Stimulated activated CD8-positive, alpha-beta memory T cell treated with anti-CD3 and anti-CD28 coated beads, Interleukin-4, amount 100 ng/mL, for 48 hours (primary cell): ENCODE measurements around the gene PSMB5.
A peak's percentile ranks its signal among the peaks of the same experiment; 100 is the strongest.

ENCODE experiments used
- DNase-seq: peaks from one replicate; pipeline ENCODE4 v3.0.0-alpha.2; 2020

Gene PSMB5

DNA sequence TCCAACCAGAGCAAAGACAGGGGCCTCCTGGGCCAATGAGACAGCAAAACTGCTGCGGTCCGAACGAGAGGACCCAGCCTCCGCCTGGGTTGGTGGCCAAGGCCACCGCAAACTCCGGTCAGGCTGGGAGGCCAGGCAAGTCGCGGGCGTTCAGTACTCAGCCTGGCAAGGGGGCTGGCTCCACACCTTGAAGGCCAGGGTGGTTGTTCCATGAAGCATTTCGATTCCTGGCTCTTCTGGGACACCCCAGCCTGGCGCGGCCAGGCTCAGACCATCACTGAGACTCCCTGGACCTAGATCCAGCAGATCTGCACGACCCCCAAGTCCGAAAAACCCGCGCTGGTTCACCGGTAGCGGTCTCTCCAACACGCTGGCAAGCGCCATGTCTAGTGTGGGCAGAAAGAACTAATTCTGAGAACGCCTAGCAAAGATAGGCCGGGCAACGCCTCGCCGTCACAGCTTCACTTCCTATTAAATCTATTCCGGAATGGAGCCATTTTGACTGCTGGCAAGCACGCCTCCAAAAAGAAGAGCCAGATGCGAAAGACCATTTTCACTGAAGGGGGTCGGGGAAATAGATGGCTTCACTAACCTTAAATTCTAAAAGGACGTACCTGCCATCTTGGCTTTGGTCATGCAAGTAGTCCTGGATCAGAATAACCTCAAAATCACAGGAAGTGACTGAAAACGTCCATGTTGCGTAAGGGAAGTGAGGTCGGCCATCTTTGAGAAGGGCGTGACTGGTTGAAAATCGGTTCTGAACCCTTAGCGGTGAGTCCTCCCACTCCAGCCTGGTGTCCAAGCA is at the start of gene PSMB5:
TSS of gene PSMB5 (minus strand) at position 403 of the 805 bp plus-strand sequence. CDS start at position 384, 19 bp downstream.
- peak; percentile 88 for DNase-seq

DNA sequence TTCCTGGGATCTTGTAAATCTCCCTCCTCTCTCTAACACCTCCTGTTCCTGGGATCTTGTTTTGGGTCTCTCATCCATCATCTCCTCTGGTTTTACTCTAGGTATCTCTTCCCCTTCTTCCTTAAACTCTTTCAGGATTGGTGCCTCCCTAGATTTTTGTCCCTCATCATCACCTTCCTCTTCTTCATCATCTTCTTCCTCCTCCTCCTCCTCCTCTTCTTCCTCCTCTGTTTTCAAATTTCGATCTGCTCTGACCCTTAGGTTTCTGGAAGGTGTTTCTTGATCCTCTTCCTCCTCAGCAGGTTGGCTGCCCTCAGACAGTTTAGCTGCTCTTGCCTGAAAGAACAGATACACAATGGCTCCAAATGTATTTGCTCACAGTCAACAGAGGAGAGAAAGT is 45.8 kb upstream of the PSMB5 start:
- DNase-seq, result no peak

DNA sequence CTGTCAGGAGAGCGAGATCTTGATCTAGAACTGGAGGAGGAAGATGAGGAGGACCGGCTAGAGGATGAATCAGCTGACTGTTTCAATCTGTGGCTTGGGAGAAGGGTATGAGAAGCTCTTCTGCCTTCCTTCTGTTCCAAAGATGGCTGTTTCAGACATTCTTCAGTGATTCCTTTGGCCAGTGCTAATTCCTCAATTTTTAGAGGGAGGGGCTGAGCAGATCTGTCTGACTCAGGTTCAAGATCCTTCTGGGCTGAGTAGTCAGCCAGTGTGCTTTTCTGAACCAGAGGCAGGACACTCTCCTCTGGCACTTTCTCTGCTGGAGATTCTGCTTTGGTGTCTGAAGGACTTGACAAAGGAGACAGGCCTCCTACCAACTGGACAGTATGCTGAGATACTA is 45.0 kb upstream of the PSMB5 start:
- no peak for DNase-seq

DNA sequence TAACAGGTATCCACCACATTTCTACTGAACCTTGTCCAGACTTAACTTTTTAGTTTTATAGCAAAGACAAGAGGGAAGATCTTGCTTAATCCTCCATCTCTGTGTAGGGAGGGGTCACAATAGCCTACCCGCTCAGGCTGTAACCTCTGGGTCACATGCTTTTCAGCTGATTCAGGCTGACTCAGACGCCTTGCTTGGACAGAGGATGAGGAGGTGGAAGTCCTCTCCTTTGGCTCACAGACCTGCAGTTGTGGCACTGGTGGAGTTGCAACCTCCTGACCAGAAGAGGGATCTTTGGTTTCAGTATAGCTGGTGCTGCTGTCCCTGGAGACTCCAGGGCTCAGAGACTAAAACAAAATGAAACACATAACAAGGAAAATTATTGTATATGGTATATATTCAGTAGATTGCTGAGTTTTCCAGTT is 44.0 kb upstream of the PSMB5 start:
- no peak for DNase-seq

DNA sequence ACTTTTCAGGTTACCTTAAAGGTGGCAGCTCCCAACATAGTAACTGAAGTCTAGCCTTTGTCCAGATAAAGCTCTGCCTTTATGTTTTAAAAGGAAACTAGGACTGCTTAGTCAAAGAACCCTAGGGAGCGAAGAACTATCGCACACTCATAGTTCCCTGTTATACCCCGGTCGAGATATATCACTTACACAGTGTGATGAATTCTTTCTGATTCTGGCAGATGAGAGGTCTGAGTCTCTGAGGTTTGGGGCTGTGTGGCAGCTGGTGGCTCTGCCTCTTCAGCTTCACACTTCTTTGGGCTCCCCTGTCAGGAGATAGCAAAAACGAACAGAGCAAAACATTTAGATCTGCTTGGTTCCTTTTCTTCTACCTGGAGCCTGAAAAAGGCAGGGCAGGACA is 43.3 kb upstream of the PSMB5 start:
- no peak for DNase-seq

DNA sequence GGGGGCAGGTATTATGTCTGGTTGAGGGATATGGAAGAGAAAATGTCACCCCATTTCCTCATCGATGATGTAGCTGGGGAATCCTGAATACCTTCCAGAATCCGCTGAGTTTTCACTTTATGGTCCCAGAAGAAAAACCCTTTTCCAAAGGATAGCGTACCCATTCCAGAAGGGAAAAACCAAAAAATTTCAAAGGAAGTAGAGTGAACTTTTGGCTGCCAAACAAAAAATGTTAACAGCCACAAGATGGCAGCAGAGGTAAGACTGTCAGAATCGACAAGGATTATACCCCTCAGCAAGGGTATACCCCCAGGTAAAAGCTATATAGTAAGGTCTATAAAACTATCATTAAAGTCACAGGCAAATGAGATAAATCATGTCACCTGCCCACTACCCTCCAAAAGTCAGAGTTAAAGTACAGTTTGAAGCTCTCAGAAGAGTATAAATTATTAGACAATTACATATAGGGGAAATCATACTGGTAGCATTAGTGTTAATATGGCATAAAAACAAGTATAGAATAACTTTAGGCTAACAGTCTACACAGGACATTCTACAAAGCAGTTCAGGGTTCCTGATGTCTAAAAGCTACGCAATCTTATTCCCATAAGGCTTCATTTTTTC is 42.2 kb upstream of the PSMB5 start:
- no peak for DNase-seq

DNA sequence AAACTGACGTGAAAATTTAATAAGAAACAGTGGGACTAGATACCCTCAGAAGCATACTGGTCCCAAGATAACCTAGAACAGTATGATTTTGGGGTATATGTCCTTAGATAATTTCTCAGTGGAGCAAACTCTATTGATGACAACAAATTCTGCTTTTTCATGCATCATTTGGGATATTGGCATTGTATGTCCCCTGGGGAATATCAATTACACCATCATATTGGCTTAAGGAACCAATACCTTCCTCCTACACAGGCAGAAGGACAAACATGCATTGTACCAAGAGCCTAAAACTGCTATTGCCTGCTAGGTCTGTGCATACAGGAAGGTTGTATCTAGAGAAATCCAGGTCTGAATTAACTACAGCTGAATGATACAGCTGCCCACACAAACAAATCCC is 40.2 kb upstream of the PSMB5 start:
- no peak for DNase-seq

DNA sequence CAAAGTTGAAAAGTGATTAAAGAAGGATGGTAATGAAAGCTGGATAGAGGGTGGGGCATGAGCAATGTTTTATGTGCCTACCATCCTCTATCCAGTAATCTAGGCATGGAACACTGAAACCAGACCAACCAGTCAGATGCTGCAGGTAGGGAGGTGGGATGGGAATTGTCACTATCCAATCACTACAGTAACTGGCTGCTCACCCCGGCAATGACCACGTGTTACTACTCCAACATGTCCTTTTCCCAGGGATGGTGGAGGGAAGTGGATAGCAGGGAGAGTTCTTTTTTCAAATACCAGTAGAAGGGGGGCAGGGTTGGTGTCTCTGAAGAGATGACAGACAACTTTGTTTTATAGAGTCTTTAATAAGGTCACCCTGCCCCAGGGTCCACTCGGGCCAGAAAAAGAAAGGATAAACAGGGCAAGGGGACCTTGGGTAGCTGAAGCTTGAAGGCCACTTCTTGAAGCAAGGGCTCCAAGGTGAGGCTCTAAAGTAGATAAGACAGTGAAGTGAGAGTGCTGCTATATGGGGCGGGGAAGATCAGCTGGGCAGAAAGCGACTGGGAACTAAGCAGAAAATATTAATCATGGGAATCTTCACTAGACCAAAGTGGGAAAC is 37.3 kb upstream of the PSMB5 start:
- DNase-seq, result peak; percentile 23

DNA sequence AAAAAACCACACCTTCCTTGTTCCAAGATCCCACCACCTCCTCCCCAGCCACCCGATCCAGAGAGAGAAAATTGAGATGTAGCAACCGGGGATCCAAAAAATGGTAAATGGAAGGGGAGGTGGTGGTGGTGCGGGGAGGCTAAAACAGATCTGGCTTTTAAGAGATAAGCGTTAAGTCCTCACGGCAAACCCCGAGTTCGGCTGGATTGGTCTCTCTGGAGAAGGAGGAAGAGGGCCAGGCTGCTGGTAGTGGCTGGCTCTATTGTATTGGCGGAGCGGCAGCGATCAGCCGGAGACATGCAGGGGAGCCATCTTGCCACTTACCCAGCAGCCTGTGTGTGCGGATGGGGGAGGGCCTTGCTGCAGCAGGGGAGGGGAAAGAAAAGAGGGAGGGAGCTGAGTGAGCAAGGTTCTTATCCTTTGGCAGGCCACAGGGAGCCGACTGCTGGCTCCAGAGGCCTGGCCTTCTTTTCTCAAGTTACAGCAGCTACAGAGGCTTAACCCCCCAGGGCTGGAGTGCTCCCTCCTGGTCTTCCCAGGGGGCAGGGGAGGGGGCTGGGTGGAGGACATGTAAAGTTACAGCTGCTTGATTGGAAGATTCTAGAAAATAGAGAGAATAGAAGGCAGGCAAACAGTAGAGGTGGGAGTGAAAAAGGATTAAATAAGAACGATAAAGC is 36.7 kb upstream of the PSMB5 start:
- peak; percentile 82 for DNase-seq

DNA sequence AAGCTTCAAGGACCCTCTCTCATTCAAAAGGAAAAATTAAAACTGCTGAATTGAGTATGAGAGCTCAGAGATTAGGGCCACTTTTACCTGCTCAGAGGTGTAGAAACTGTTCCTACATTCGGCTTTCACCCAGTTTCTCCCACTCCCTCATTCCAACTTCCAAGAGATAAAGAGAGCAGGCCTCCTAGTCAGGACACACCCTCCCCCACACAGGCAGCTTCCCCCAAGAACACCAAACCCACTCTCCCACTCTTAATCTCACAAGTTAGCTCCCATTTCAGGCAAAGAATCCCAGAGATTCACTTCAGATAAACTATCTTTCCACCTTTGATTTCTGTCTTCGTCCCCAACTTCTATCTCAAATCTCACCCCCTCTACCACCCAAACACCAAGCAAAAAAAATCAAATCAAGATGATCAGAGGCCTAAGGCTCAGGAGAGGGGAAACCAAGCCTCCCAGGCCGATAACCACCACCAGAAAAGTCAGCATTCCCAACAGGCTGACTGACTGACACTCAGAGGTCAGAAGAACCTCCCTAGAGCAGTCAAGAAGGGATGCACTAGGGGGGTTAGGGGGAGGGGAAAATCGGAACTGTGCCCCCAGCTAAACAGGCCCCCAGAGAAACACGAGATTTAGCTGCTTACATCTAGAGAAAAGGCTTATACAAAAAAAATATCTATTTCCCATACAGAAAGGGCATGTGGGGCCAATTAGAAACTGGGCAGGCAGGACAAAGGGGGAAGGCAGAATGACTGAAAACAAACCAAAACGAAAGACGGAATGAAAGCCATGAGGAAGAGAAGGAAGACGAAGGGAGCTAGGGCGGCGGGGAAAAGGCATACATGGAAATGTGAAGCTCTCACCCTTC is 35.8 kb upstream of the PSMB5 start:
- DNase-seq, result peak; percentile 22

DNA sequence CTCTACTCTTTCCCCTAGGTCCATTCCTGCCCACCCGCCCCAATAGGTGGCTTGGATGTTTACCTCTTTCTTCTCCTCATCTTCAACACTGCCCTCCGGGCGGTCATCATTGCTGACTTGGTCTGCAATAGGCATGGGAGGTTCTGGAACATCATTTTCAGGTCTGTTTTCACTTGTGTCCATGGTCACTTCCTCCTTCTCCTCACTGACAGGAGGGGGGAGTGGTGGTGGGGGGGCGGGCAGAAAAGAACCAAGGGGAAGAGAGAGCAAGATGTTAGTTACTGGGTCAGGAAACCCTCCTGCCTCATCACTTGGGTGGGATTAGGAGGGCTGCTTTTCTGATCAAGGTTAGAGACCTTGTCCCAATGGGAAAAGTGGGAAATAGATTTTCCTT is 34.7 kb upstream of the PSMB5 start:
- DNase-seq, result peak; percentile 25

DNA sequence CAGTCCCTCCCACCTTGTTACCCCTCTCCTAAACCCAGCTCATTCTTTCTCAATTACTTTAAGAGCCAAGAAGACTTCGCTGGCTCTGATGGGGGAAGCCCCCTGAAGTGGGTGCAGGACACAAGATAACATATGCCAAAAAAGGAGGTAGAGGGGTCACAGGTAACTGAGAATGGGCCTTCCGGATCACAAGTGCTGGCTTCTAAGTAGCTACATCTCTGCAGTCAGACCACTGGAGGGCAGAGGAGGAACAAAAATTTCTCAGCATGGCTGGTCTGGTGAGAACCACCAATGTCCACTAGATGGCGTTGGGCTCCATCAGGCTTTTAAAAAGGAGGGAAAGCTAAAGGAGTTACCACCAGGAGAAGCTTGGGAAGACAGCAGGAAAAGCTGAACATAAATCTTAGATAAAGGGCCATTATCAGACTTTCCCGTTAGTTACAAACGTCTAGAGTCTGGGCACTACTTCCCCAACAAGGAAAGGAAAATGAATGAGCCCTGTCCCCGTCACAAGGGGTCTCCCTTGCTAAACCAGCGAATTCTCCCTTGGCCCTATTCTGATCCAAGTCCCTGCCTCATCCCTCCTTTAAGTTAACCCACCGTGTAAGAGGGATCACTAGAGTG is 34.2 kb upstream of the PSMB5 start:
- peak; percentile 79 for DNase-seq

DNA sequence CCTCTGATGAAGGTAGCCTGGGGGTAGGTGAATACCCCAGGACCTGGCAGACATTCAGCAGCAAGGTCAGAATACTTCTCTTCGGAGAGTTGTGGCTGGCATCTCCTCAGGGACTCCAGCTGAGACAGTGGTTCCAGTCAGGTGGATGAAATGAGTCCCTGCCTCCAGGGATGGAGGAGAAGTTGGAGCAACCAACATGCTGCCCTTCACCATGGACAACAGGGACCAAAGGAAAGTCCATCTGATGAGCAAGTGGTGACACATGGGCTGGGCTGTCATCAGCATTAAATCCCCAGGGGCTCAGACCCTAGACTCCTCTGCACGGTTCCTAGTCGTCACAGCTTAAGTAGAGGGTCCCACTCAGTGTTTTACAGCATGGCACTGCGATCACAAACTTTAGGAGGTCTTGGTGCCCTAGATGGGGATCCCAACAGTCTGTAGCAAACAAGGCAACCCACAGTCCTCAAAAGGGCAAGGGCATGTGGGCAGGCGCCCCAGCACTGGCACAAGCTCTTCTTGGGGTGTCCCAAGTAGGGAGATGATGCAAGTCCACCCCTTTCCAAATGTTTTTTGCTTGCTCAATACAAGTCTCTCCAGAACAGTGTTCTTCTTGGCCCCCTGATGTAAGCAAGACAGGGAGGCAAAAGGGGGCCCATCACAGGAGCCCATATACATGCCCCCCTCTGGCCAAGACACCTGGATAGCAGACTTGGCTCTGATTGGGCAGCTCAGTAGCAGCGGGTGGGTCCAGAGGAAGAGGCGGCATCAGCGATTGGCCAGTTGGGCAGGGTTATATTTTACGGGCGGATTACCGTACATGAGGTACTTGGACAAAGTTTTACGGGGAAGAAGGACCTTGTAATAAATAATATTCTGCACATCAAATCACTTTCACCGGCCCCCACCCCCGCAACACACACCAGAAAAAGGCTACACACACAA is 33.4 kb upstream of the PSMB5 start:
- DNase-seq, result peak; percentile 26

DNA sequence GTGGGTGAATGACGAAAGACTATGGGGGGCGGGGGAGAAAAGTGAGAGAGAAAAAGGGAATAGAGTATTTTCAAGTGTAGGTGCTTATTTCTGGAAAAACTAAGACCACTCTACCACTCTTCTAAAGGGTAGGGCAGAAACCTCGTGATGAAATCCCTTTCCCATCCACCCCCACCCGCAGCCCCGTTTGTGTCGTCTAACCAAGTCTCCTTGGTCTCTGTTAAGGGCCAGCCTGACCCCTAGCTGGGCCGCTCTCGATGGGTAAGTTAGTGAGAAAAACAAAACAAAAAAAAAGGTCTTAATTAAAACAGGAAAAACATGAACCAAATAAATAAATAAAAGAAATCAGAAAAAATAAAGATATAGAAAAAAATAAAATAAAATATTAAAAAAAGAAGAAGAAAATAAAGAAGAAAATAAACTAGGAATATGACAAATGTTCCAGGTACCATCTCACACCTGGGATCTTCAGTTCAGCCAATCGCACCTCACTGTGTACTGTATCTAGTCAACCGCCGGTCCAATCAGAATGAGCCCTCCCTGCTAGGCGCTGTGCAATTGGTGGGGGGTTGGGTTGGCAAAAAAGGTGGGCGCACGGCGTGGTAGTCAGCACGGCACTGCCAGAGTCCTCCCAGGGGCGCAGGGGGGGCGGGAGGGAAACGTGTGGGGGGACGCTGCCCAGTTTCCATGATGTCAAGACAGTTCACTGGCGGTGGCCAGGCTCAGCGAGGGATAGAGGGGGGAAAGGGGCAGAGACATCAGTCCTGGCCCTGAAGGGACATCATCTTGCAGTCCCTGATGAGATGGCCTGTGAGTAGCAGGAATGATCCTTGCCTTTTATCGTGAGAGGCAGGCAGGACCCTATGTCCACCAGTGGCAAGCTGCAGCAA is 32.4 kb upstream of the PSMB5 start:
- no peak for DNase-seq

DNA sequence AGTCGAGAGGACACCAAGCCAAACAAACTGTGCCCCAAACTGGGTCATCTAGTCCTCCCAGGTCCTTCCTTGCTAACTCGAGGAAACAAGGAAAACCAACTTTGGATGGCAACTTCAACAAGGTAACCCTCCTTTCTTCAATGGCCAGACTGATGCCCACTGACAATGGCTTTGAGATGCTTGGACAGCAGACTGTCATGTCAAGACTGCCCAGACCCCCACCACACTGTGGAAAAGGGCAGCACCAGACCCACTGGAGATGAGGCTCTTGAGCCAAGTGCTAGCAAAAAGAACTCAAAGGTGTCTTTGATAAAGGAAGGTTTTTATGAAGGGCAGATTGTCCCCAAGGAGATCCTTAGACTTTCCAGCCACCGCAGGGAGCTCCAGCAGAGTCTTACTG is 31.7 kb upstream of the PSMB5 start:
- no peak for DNase-seq

DNA sequence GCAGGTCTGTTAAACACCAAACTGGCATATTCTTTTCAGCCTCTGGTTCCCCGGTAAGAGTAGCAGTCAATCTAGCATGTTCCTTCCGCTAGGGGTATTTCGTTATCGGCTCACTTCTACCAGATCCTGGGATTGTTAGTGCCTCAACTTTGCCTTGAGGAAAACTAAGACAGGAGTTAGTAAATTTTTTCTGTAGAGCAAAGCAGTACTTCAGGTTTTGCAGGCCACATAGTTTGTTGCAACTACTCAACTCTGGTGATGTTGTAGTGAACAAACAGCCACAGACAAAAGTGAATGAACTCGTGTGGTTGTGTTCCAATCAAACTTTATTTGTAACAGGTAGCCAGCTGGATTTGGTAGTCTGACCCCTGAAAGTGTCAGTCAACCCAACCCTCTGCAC is 28.9 kb upstream of the PSMB5 start:
- DNase-seq, result no peak

DNA sequence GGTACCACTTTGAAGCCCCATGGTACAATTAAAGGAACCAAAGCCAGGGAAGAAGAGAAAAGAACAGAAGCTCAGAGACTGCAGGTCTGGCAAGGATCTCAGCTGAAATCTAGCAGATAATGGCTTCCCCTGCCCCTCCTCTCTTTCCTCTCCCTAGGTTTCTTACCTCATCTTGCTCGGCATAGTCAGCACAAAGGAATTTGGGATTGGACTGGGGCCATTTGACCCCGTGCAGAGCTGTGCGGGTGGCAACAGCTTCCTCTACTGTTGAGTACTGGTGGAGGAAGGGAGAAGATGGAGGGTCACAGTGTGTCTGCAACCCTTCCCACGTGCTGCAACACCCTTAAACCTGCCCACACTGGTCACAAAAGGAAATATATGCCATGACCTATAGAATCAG is 27.3 kb upstream of the PSMB5 start:
- DNase-seq, result no peak

DNA sequence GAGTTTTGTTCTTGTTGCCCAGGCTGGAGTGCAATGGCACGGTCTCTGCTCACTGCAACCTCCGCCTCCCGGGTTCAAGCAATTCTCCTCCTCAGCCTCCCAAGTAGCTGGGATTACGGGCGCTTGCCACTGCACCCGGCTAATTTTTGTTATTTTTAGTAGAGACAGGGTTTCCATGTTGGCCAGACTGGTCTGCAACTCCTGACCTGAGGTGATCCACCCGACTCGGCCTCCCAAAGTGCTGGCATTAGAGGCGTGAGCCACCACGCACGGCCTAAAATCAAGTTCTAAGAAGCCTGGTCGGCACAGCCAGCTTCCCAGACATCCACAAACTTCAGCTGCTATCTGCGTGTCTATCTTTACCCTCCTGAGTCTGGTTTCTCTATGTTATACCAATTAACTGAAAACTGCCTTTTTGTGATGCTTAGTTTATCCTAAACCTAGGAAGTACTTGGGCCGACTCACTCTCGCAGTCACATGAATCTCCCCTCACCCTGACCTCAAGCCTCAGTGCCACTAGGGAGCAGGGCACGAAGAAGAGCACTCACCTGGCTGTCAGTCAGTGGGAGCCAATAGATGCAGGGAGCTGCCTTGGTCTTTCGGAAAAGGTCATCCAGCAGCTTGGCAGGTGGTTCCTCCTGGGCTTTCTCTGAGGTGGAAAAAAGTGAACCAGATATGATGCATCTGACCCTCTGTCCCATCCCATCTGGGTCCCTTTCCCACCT is 26.0 kb upstream of the PSMB5 start:
- no peak for DNase-seq
